GM12878 (cell line): ENCODE data around the gene VAV2. TPM values are rescaled to one million over a fixed set of nuclear protein-coding genes. Genes with fewer than 3 reads are reported as not detected.

Experiments used
- ATAC-seq: fragments of 200-7000 bp; cut with Tn5 transposase; 3 replicates; pipeline ENCODE4 v1.9.1; 2020; ENCODE audit warnings: mild to moderate bottlenecking, moderate library complexity
- BruUV-seq: library from RNA; stranded (reverse); fragments of 400-500 nt; replicated peaks from 2 replicates; lab custom pipeline; 2021; lab: Mats Ljungman, UMichigan
- CTCF ChIA-PET: fragments of 300-600 bp; sonication (Branson Sonifier 250); formaldehyde crosslinking; extraction: SDS; loops from one replicate; lab custom pipeline; 2021; ENCODE audit warnings: inconsistent platforms; lab: Yijun Ruan, JAX
- POLR2A ChIA-PET: fragments of 350-600 bp; formaldehyde crosslinking; extraction: SDS; loops from one replicate; lab custom pipeline; 2021; ENCODE audit warnings: inconsistent platforms; lab: Charles Lee
- RAD21 ChIA-PET: fragments of 300-600 bp; sonication (Branson Sonifier 250); formaldehyde crosslinking; loops from one replicate; lab custom pipeline; 2023; ENCODE audit warnings: antibody characterized with exemption; ENCODE audit not compliant: unreplicated experiment; lab: Charles Lee
- SMC1A ChIA-PET: fragments of 300-600 bp; sonication (Branson Sonifier 250); formaldehyde crosslinking; loops from one replicate; lab custom pipeline; 2023; ENCODE audit not compliant: unreplicated experiment, uncharacterized antibody; lab: Charles Lee
- DNase-seq: peaks from one replicate; pipeline ENCODE4 v3.0.0-alpha.2; 2011; ENCODE audit warnings: low read depth, low spot score
- FAIRE-seq: peaks from 3 replicates; lab custom pipeline; 2011; peaks lifted over from hg19 to GRCh38; lab: Jason Lieb, UNC
- H2AFZ ChIP-seq: 2 replicates; pipeline ENCODE4 v1.6.0; 2011; ENCODE audit warnings: low read depth, low read length, control low read depth; ENCODE audit not compliant: control insufficient read depth
- H3K27ac ChIP-seq: 2 replicates; pipeline ENCODE4 v1.5.1; 2011; ENCODE audit warnings: control low read depth; ENCODE audit not compliant: control insufficient read depth, insufficient read depth
- H3K27me3 ChIP-seq, 2 experiments: replicated peaks in 1 of 2; 2 replicates each; pipeline versions ENCODE4 v1.6.0 to v1.6.1; 2011; ENCODE audit warnings: low read length in 1 of 2; ENCODE audit not compliant: control insufficient read depth in 2 of 2, insufficient read depth in 2 of 2
- H3K36me3 ChIP-seq, 2 experiments: 2 replicates each; pipeline ENCODE4 v1.5.1; 2011; ENCODE audit warnings: low read length in 1 of 2; ENCODE audit not compliant: control insufficient read depth in 2 of 2, insufficient read depth in 2 of 2
- H3K4me1 ChIP-seq: 2 replicates; pipeline ENCODE4 v1.6.1; 2011; ENCODE audit warnings: mild to moderate bottlenecking, low read length, moderate library complexity, mixed read lengths; ENCODE audit not compliant: control insufficient read depth, insufficient read depth
- H3K4me2 ChIP-seq: 2 replicates; pipeline ENCODE4 v1.6.0; 2011; ENCODE audit warnings: control low read depth; ENCODE audit not compliant: control insufficient read depth, insufficient read depth
- H3K4me3 ChIP-seq: fragments of 200-600 bp; sonication (generic); 2 replicates; pipeline ENCODE4 v1.5.1; 2016
- H3K79me2 ChIP-seq: 2 replicates; pipeline ENCODE4 v1.6.0; 2011; ENCODE audit warnings: low read length; ENCODE audit not compliant: control insufficient read depth, insufficient read depth
- H3K9ac ChIP-seq: 2 replicates; pipeline ENCODE4 v1.8.0; 2011; ENCODE audit warnings: low read length, control low read depth, mixed read lengths; ENCODE audit not compliant: control insufficient read depth, insufficient read depth
- H3K9me3 ChIP-seq: replicated peaks from 3 replicates; pipeline ENCODE4 v1.5.1; 2011; ENCODE audit warnings: mild to moderate bottlenecking, low read length; ENCODE audit not compliant: control insufficient read depth, insufficient read depth
- H4K20me1 ChIP-seq: 2 replicates; pipeline ENCODE4 v1.6.0; 2011; ENCODE audit not compliant: control insufficient read depth, insufficient read depth
- ATF2 ChIP-seq: IDR thresholded peaks from 2 replicates; pipeline ENCODE4 v1.6.1; 2012; ENCODE audit warnings: low read length, inconsistent platforms
- CREB1 ChIP-seq: IDR thresholded peaks from 2 replicates; pipeline ENCODE4 v1.6.1; 2012; ENCODE audit warnings: low read depth, mild to moderate bottlenecking, inconsistent platforms
- EP300 ChIP-seq, 2 experiments: fragments of 150-350 bp in 1 of 2; IDR thresholded peaks; 2 replicates each; pipeline ENCODE4 v1.6.1; 2011 to 2012; ENCODE audit warnings: low read depth in 2 of 2, low read length in 2 of 2, borderline replicate concordance in 1 of 2, improper control_type of control experiment in 1 of 2, inconsistent platforms in 1 of 2; ENCODE audit not compliant: control insufficient read depth in 1 of 2
- HDGF ChIP-seq: fragments of 450-650 bp; IDR thresholded peaks from 2 replicates; pipeline ENCODE4 v1.6.1; 2016; ENCODE audit warnings: antibody characterized with exemption
- MEF2B ChIP-seq: fragments of 450-650 bp; IDR thresholded peaks from 2 replicates; pipeline ENCODE4 v1.6.1; 2018; ENCODE audit warnings: mild to moderate bottlenecking, moderate library complexity; ENCODE audit not compliant: partially characterized antibody, poor library complexity, severe bottlenecking
- NFIC ChIP-seq: IDR thresholded peaks from 2 replicates; pipeline ENCODE4 v1.6.1; 2012; ENCODE audit warnings: low read depth, mild to moderate bottlenecking, inconsistent platforms, low read length, moderate library complexity
- SIX5 ChIP-seq: IDR thresholded peaks from 2 replicates; pipeline ENCODE4 v1.6.1; 2011; ENCODE audit warnings: mild to moderate bottlenecking, low read depth, low read length, moderate library complexity; ENCODE audit not compliant: severe bottlenecking
- TCF12 ChIP-seq: IDR thresholded peaks from 2 replicates; pipeline ENCODE4 v1.6.1; 2011; ENCODE audit warnings: low read depth, mild to moderate bottlenecking, low read length
- ZNF207 ChIP-seq: fragments of 450-650 bp; IDR thresholded peaks from 2 replicates; pipeline ENCODE4 v1.6.1; 2014; ENCODE audit warnings: antibody characterized with exemption, mild to moderate bottlenecking, borderline replicate concordance
- WGBS: methylation state at CpG from one replicate; pipeline ENCODE4 v1.1.6; 2016; ENCODE audit warnings: low lambda C conversion rate; ENCODE audit not compliant: insufficient replicate concordance, insufficient coverage; ENCODE audit errors: missing lambda C conversion rate; 5-methylcytosine and 5-hydroxymethylcytosine counted together
- in situ Hi-C: fragments of 300-500 bp; cut with MboI; formaldehyde crosslinking; loops from 9 replicates; pipeline ENCODE4 v1.14.3; 2018; ENCODE audit warnings: mixed read lengths
- intact Hi-C: fragments of 100-400 bp; cut with micrococcal nuclease; formaldehyde crosslinking; loops from one replicate; pipeline ENCODE4 v1.14.2; 2022; ENCODE audit not compliant: unreplicated experiment
- polyA plus RNA-seq, 11 experiments: library from polyadenylated mRNA; depleted of rRNA in 4 of 11; unstranded in 6 of 11; stranded (reverse) in 5 of 11; fragments of >200 nt; fragmentation: Nextera tagmentation in 4 of 11; fragmentation: Illumina TruSeq in 1 of 11; extraction: Ambion mirVana in 4 of 11; extraction: Trizol in 1 of 11; gene quantifications; 1 replicate in 1 of 11; 2 replicates in 10 of 11; pipeline versions ENCODE4 v1.2.1 to v1.2.3, GENCODE V29; 2011 to 2016; ENCODE audit warnings: inconsistent platforms in 2 of 11, missing spikeins in 2 of 11, low read depth in 1 of 11
- total RNA-seq, 4 experiments: library from RNA; depleted of rRNA in 3 of 4; stranded (reverse); fragments of >200 nt in 3 of 4; fragmentation: Illumina TruSeq in 1 of 4; extraction: Trizol in 1 of 4; gene quantifications; 2 replicates each; pipeline versions ENCODE4 v1.2.1 to v1.2.3, GENCODE V29; 2013 to 2021

VAV2 gene
- total and polyA plus RNA-seq, 10 of the 15 experiments (the other 5 are each of a cell fraction or from before 2014, with no cell fraction given), result 0.13 to 43.9 (median 16.9) TPM

- POLR2A ChIA-PET, result no interaction called here
Observed at GRCh38 chr9:133981589-133981957, 10.6 kb downstream of the VAV2 start.

More at GRCh38 chr9:133981589-133981957, 10.6 kb downstream of the VAV2 start:
- no peak overlapping the region for H3K27ac ChIP-seq
- no peak for TF ChIP-seq NFIC
- no peak for TF ChIP-seq TCF12
- no peak for TF ChIP-seq MEF2B
- TF ChIP-seq EP300 (IDR thresholded peaks at IDR 0.05; ENCODE audit: borderline replicate concordance in 1 of 2, control insufficient read depth in 1 of 2, low read depth in 2 of 2, low read length in 2 of 2), result no peak
- no peak for TF ChIP-seq CREB1
- TF ChIP-seq HDGF, result no peak
- TF ChIP-seq ZNF207, result no peak
- no peak for TF ChIP-seq SIX5
- no peak for TF ChIP-seq ATF2
- TF ChIP-seq, all 136 proteins: peak for 0
- H3K9me3 ChIP-seq, result no peaks in the 10 kb centered on the region
- in situ Hi-C loops, result no loop called here
- DNase-seq (no peak), ATAC-seq (no peak), FAIRE-seq (no peak)
- intact Hi-C loops, result no loop called here
- peaks cover 87% of the 10 kb centered on the region for H3K79me2 ChIP-seq
- peaks cover 4% of the 10 kb centered on the region; the same call in 1 of the 2 replicates for H4K20me1 ChIP-seq
- no peak overlapping the region for H2AFZ ChIP-seq
- peaks cover 15% of the 10 kb centered on the region for H3K4me1 ChIP-seq
- H3K4me3 ChIP-seq, result no peak overlapping the region
- H3K27me3 ChIP-seq, result no peaks in the 10 kb centered on the region
- H3K9ac ChIP-seq, result no peak overlapping the region
- peaks cover 0 to 5% of the 10 kb centered on the region in 2 experiments; a peak in 3 of 4 replicates for H3K36me3 ChIP-seq
- BruUV-seq, result no TSS peak
- H3K4me2 ChIP-seq, result 0 out of 2 replicates have a peak overlapping the region, but pooled peaks have one; percentile 17
- ChIA-PET SMC1A (no interaction called here), RAD21 (no interaction called here), CTCF (interaction anchor here (0.7 to 3.5 kb wide), 2 partner anchors 12 kb away, joined by 3 to 12 read pairs; no protein-coding TSS in a partner anchor)
- WGBS, result 90% methylated on average over 14 of the region's 14 CpGs
